CD4-positive, alpha-beta T cell treated with Interleukin-17A for 4 hours (primary cell): ENCODE results near the gene ACCS.

Experiments
- DNase-seq: peaks from one replicate; pipeline ENCODE4 v3.0.0-alpha.2; 2020; ENCODE audit warnings: mixed read lengths

The ACCS gene

GRCh38 chr11:44065841-44066731, at the start of gene ACCS:
TSS of gene ACCS (plus strand) at chr11:44066270. CDS start at chr11:44067628, 1,358 bp downstream.
- DNase-seq, result peak; percentile 95

- DNase-seq, result no peak
Measured at GRCh38 chr11:44016546-44017442, 49.3 kb upstream of the ACCS start.

- DNase-seq, result no peak
Measured at GRCh38 chr11:44017443-44018126, 48.5 kb upstream of the ACCS start.

GRCh38 chr11:44018127-44018521, 47.9 kb upstream of the ACCS start:
- no peak for DNase-seq

- DNase-seq, result no peak
Measured at GRCh38 chr11:44018829-44019228, 47.2 kb upstream of the ACCS start.

- DNase-seq, result no peak
Measured at GRCh38 chr11:44024977-44025376, 41.1 kb upstream of the ACCS start.

GRCh38 chr11:44025727-44026126, 40.3 kb upstream of the ACCS start:
- no peak for DNase-seq

GRCh38 chr11:44028401-44028800, 37.7 kb upstream of the ACCS start:
- no peak for DNase-seq

- DNase-seq, result no peak
Measured at GRCh38 chr11:44028816-44029506, 37.1 kb upstream of the ACCS start.

GRCh38 chr11:44029507-44029845, 36.6 kb upstream of the ACCS start:
- DNase-seq, result no peak

GRCh38 chr11:44029977-44030911, 35.8 kb upstream of the ACCS start:
- no peak for DNase-seq

GRCh38 chr11:44030996-44031395, 35.1 kb upstream of the ACCS start:
- no peak for DNase-seq

- no peak for DNase-seq
Measured at GRCh38 chr11:44031549-44031948, 34.5 kb upstream of the ACCS start.

- DNase-seq, result no peak
Measured at GRCh38 chr11:44032299-44033085, 33.6 kb upstream of the ACCS start.

GRCh38 chr11:44033411-44033850, 32.6 kb upstream of the ACCS start:
- DNase-seq, result no peak

- DNase-seq, result no peak
Measured at GRCh38 chr11:44033856-44034255, 32.2 kb upstream of the ACCS start.

- no peak for DNase-seq
Measured at GRCh38 chr11:44034639-44035038, 31.4 kb upstream of the ACCS start.

- DNase-seq, result peak; percentile 8
Measured at GRCh38 chr11:44036811-44037657, 29.0 kb upstream of the ACCS start.

- DNase-seq, result no peak
Measured at GRCh38 chr11:44037658-44037998, 28.4 kb upstream of the ACCS start.

GRCh38 chr11:44043157-44043556, 22.9 kb upstream of the ACCS start:
- DNase-seq, result no peak
